SIG-M5 (cell line): ENCODE results near the gene DDR2.
"Not testable (repeated sequence)": the region's sequence is repeated elsewhere in the genome, so short reads cannot be mapped to it uniquely, and the experiment has no call there.

Experiments
- DNase-seq: peaks from one replicate; lab custom pipeline; 2025; lab: John Stamatoyannopoulos, UW

The DDR2 gene

DNA sequence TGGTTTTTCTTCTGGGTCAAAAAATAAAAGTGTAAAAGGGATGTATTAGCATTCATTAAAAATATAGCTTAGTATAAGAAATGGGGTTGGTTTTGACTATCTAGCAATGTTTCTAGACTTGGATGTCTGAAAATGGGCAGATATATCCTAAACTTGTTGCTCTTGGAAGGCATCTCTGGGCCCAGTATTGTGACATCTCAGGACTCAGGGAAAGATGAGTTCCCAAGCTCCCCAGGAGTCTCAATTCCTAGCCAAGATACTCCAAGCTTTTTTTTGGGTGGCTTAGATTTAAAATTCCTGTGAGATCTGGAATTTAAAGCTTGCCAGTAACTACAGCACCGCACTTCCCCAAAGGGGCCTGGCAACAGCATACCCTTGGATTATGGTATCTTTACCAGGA lies 146.8 kb downstream of the DDR2 start:
- no peak for DNase-seq

DNA sequence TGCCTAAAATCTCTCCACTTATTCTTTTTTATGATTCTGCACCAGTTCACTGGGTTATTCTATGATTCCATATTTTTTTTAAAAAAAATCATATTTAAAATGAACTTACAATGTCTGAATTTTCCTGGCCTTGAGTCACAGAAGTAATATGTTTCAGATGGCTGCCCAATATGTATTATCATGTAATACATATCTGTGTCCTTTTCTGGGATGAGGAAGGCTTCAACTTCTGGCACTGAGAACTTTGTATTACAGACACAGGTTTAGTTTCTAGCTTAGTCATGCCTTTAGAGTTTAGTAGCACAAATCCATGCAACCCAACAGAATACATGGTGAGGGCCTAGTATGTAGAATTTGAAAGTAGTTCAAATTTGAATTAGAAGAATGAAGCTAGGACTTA lies 150.4 kb downstream of the DDR2 start:
- no peak for DNase-seq

DNA sequence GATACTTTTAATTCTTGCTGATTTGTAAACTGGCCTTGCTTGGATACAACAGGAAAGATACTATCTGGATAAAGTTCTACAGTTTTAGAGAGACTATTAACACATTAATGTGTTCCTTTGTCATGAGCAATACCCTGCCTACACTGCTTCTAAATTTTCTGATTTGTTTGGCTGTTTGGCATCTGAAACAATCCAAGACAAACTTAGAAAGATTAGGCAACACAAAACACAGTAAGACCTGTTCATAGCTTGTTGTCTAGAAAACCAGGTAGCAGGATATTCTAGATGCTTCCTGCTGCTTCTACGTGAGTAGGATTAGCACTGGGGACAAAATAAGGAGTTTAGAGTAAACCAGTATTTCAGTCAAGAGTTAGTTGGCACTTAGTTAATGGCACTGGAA lies 152.7 kb downstream of the DDR2 start:
- not testable (repeated sequence) for DNase-seq

- DNase-seq: not testable (repeated sequence)
Observed at GRCh38 chr1:162788783-162789182, 156.5 kb downstream of the DDR2 start.

GRCh38 chr1:162790303-162790984 lies 158.2 kb downstream of the DDR2 start, which contains the start of gene HSD17B7:
TSS of gene HSD17B7 (plus strand) at chr1:162790702. CDS start at chr1:162790801, 99 bp downstream.
- not testable (repeated sequence) for DNase-seq

- not testable (repeated sequence) for DNase-seq
Observed at GRCh38 chr1:162790985-162791357, 158.7 kb downstream of the DDR2 start.

- DNase-seq: not testable (repeated sequence)
Observed at GRCh38 chr1:162794284-162794683, 162.0 kb downstream of the DDR2 start.

DNA sequence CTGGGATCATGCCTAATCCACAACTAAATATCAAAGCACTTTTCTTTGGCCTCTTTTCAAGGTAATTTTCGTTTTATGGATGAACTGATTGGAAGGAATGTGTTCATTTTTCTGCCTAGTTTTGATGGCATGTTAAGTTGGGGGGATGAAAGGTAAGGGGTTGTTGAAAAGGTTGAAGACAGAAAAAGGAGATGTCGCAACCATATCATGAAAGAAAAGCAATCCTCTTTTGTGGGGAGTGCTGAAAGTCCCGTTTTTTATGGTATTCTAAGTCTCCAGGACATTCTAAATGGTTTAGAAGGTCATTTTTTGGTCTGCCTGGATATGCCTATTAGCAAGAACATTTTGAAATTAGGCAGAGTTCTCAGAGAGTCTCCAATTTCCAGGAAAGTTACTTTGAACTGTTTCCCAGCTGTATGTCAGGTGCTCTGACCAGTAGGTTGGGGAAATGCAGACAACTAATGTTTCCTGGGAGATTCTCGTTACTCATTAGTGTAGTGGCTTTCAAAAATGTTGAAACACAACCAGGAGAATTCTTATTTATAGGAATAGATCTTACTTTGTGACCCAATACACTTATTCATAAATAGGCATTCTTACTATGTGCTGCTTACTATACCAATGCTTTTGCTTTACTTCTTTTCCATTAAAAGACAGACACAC lies 164.5 kb downstream of the DDR2 start:
- DNase-seq: not testable (repeated sequence)

GRCh38 chr1:162799995-162800830 lies 167.9 kb downstream of the DDR2 start:
- not testable (repeated sequence) for DNase-seq

GRCh38 chr1:162807503-162807902 lies 175.2 kb downstream of the DDR2 start:
- DNase-seq: not testable (repeated sequence)

GRCh38 chr1:162812357-162812756 lies 180.1 kb downstream of the DDR2 start:
- DNase-seq: not testable (repeated sequence)

GRCh38 chr1:162818136-162818535 lies 185.9 kb downstream of the DDR2 start:
- not testable (repeated sequence) for DNase-seq

- DNase-seq: not testable (repeated sequence)
Observed at GRCh38 chr1:162818666-162819065, 186.4 kb downstream of the DDR2 start.

DNA sequence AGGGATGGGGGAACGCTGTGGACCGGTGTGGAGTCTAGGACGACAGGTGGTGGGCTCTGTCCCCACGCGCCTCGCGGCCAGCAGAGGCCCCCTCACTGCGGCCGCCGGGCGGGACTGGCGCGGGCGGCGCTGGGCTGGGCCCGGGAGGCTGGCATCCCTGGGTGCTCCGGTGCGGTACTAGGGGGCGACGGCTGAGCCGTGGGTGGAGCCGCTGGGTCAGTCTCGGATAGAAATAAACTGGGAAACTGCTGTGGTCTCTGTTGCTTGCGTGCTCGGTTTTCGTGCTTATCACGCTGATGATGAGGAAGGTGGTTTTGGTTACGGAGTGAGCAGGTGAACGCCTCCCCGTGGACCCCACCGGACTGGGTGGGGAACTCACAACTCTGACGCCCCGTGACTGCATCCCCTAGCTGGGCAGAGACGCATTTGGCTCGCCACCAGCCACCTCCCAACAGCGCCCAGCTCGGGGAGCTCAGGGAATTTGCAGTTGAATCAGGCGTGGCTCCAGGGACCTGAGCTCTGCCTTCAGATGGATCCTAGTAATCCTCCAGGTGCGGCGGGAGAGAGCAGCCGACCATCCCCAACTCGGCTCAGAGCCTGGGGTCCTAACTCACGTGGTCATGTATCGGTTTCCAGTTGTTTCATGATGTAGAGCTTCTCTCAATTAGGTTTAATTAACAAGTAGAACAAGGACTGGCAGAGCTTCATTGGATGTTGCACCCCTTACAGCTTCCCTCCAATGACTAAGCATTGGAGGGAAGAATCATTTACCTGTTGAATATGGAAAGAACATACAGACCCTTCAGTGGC lies 190.3 kb downstream of the DDR2 start:
- no peak for DNase-seq

GRCh38 chr1:162823231-162823630 lies 191.0 kb downstream of the DDR2 start:
- DNase-seq: no peak

GRCh38 chr1:162823771-162824525 lies 191.7 kb downstream of the DDR2 start:
- DNase-seq: no peak

GRCh38 chr1:162829268-162829667 lies 197.0 kb downstream of the DDR2 start:
- DNase-seq: no peak

GRCh38 chr1:162832470-162832869 lies 200.2 kb downstream of the DDR2 start:
- DNase-seq: no peak

DNA sequence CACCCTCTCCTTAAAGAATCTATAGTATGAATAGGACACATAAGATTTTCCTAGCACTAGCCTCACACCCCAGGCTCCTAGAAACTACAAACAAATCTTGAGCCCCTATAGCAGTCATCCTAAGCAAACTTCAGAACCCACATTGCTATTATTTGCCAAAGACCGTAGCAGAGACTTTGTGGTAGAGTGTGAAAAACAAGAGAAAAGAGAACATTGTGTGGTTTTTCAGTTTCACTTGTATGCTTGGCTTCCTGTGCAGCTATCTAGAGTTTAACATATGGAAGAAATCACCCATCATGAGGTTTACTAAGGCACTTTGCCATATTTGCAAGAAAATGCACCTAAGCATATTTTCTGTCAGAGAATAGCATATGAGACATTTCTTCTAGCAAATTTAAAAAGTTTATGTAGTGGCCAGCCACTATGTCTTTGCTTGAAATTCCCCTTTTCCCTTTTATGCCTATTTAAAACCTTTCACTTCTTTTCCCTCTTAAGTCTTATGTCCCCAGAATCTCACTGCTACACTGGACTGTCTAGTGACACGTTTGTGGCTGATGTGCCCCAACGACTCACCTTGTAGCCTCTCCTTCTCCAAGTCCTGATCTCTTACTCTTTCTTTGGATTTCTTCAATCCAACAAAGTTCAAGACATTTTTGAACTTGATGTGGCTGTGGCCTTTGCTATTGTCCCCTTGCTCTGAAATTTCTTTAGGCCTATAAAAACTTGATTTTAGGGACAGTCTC lies 203.1 kb downstream of the DDR2 start:
- no peak for DNase-seq
